T-helper 1 cell (primary cell): ENCODE measurements around the gene SLC9A9.
"Not testable (repeated sequence)": the region's sequence is repeated elsewhere in the genome, so short reads cannot be mapped to it uniquely, and the experiment has no call there.

Experiments used
- DNase-seq, 5 donors: peaks; one replicate each; pipeline ENCODE4 v3.0.0-alpha.2; 2012 to 2020

Gene SLC9A9

GRCh38 chr3:143808030-143808429 is 40.2 kb downstream of the SLC9A9 start:
- DNase-seq = peak in 1 of 5 donors; percentile 11

- no peak for DNase-seq
Measured at GRCh38 chr3:143806038-143806437, 42.2 kb downstream of the SLC9A9 start.

GRCh38 chr3:143805476-143805875 is 42.8 kb downstream of the SLC9A9 start:
- not testable (repeated sequence) for DNase-seq

GRCh38 chr3:143801046-143801445 is 47.2 kb downstream of the SLC9A9 start:
- not testable (repeated sequence) for DNase-seq

- not testable (repeated sequence) for DNase-seq
Measured at GRCh38 chr3:143798151-143798550, 50.1 kb downstream of the SLC9A9 start.

GRCh38 chr3:143795874-143796273 is 52.4 kb downstream of the SLC9A9 start:
- DNase-seq = no peak

GRCh38 chr3:143794793-143795462 is 53.3 kb downstream of the SLC9A9 start:
- DNase-seq = no peak

GRCh38 chr3:143793971-143794370 is 54.3 kb downstream of the SLC9A9 start:
- no peak for DNase-seq

GRCh38 chr3:143791386-143791785 is 56.9 kb downstream of the SLC9A9 start:
- no peak for DNase-seq

GRCh38 chr3:143786219-143787191 is 61.8 kb downstream of the SLC9A9 start:
- DNase-seq = no peak

- DNase-seq = no peak
Measured at GRCh38 chr3:143784446-143784845, 63.8 kb downstream of the SLC9A9 start.

GRCh38 chr3:143783851-143784370 is 64.4 kb downstream of the SLC9A9 start:
- no peak for DNase-seq

- peak in 1 of 5 donors; percentile 49 for DNase-seq
Measured at GRCh38 chr3:143775459-143775858, 72.8 kb downstream of the SLC9A9 start.

- no peak for DNase-seq
Measured at GRCh38 chr3:143771939-143772338, 76.3 kb downstream of the SLC9A9 start.

- no peak for DNase-seq
Measured at GRCh38 chr3:143771258-143771657, 77.0 kb downstream of the SLC9A9 start.

- DNase-seq = no peak
Measured at GRCh38 chr3:143770391-143770790, 77.9 kb downstream of the SLC9A9 start.

GRCh38 chr3:143769616-143770015 is 78.7 kb downstream of the SLC9A9 start:
- DNase-seq = no peak

- no peak for DNase-seq
Measured at GRCh38 chr3:143764840-143765239, 83.4 kb downstream of the SLC9A9 start.

- DNase-seq = no peak
Measured at GRCh38 chr3:143763564-143764162, 84.6 kb downstream of the SLC9A9 start.

- DNase-seq = no peak
Measured at GRCh38 chr3:143757691-143758090, 90.6 kb downstream of the SLC9A9 start.

GRCh38 chr3:143755978-143756377 is 92.3 kb downstream of the SLC9A9 start:
- DNase-seq = no peak

- no peak for DNase-seq
Measured at GRCh38 chr3:143754090-143754489, 94.2 kb downstream of the SLC9A9 start.

- DNase-seq = no peak
Measured at GRCh38 chr3:143753456-143753855, 94.8 kb downstream of the SLC9A9 start.
